Measurements from ENCODE around the gene TNNI2.

Gene TNNI2

DNA sequence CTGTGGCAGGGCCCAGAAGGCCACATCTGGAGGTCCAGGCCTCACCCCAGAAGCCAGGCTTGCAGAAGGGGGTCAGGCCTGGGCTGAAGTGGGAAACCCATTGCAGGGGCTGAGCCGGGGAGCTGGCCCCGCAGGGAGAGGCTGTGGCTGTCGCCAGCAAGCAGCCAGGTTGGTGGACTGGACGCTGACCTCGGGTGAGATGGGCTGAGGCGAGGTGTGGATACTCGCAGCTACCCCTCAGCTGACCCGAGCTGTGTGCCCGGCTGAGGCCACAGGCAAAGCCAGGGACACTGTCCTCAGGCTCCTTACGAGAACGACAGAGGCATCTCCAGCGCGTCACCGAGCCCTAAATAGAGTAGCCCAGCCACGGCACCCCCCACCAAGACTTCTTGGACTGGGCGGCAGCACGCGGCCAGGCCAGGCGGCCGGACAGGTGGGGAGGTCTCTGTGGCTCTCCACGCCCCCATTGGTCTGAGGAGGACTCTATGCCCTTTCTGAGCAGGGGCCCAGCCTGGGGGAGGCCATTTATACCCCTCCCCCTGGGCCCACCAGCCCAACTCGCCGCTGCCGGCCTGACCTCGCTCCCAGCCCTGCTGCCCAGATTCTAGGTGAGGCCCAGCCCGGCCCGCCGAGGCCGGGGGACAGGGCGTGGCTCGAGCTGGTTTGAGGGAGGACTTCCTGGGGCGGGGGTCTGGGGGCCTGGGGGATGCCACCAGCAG lies at the start of gene TNNI2:
Gene TNNI2 (plus strand): TSS at position 556 of the 719 bp plus-strand sequence. CDS start 716 bp downstream, outside the sequence.
- DNase-seq (ENCODE audit: low spot score), result no peak
- Histone ChIP-seq H3K4me3 (no peak within 1 kb of the TSS), H3K27ac (peak within 1 kb of the TSS in 1 of 2 donors; percentile 51)
- TF ChIP-seq, protein P1, sequence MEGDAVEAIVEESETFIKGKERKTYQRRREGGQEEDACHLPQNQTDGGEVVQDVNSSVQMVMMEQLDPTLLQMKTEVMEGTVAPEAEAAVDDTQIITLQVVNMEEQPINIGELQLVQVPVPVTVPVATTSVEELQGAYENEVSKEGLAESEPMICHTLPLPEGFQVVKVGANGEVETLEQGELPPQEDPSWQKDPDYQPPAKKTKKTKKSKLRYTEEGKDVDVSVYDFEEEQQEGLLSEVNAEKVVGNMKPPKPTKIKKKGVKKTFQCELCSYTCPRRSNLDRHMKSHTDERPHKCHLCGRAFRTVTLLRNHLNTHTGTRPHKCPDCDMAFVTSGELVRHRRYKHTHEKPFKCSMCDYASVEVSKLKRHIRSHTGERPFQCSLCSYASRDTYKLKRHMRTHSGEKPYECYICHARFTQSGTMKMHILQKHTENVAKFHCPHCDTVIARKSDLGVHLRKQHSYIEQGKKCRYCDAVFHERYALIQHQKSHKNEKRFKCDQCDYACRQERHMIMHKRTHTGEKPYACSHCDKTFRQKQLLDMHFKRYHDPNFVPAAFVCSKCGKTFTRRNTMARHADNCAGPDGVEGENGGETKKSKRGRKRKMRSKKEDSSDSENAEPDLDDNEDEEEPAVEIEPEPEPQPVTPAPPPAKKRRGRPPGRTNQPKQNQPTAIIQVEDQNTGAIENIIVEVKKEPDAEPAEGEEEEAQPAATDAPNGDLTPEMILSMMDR (IDR thresholded peaks at IDR 0.05), result no peak

DNA sequence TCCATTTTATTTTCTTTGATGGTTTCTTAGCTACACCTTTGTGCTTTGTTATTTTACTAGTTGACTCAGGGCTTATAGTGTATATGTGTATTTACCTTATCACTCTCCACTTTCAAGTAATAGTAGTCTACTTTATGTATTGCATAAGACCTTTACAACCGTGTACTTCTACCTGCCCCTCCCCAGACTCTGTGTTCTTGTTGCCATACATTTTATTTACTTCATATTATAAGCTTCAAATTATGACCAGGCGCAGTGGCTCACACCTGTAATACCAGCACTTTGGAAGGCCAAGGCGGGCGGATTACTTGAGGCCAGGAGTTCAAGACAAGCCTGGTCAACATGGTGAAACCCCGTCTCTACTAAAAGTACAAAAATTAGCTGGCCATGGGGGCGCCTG lies 46.9 kb upstream of the TNNI2 start:
- TF ChIP-seq, protein P1 (IDR thresholded peaks at IDR 0.05), result no peak
- Histone ChIP-seq H3K4me3 (no peak overlapping the region), H3K27ac (no peak overlapping the region)
- no peak for DNase-seq (ENCODE audit: low spot score)

DNA sequence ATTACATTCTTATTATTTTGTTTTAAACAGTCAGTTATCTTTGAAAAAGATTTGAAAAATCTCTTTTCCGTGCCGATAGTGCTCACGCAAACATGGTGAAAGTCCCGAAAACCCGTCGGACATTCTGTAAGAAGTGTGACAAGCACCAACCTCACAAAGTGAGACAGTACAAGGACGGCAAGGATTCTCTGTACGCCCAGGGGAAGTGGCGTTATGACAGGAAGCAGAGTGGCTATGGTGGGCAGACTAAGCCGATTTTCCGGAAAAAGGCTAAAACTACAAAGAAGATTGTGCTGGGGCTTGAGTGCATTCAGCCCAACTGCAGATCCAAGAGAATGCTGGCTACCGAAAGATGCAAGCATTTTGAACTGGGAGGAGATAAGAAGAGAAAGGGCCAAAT lies 46.3 kb upstream of the TNNI2 start:
- TF ChIP-seq, protein P1 (IDR thresholded peaks at IDR 0.05), result no peak
- DNase-seq (ENCODE audit: low spot score), result no peak
- H3K4me3 ChIP-seq, result no peak overlapping the region
- H3K27ac ChIP-seq, result no peak overlapping the region

DNA sequence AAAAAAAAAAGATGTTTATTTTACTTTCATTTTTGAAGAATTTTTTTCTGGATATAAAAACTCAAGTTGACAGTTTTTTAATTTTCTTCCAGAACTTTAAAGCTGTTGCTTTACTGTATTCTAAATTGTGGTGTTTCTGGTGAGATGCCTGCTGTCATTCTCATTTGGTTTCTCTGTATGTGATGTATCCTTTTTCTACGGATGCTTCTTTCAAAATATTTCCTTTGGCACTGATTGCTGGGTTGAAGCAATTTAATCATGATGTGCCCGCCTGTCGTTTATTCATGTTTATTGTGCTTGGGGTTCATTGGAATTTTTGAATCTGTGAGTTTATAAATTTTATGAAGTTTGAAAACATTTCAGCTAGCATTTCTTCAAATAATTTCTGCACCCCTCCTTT lies 45.7 kb upstream of the TNNI2 start:
- no peak for DNase-seq (ENCODE audit: low spot score)
- TF ChIP-seq, protein P1 (IDR thresholded peaks at IDR 0.05), result no peak

DNA sequence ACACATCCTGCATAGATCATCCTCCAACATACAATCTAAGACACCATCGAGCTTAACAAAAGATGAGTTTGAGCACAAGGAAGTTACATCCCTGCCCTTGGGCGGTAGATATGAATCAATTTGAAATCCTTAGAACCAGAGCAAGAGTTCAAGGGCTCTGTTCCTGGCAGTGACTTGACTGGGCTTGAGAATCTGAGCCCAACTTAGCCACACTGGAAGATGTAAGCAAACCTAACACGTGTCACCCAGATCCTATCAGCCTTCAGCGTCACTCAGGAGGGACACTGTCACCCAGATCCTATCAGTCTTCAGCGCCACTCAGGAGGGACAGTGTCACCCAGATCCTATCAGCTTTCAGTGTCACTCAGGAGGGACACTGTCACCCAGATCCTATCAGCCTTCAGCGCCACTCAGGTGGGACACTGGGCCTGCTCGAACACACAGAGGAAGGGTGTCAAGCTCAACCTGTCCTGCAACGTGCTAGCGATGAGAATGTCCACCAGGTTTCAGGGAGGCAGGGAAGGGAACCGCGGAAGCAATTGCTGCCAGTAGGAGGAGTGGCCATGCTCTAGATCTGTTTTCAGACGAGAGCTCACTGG lies 42.3 kb upstream of the TNNI2 start:
- H3K4me3 ChIP-seq, result no peak overlapping the region
- no peak overlapping the region for H3K27ac ChIP-seq
- no peak for DNase-seq (ENCODE audit: low spot score)
- TF ChIP-seq, protein P1 (IDR thresholded peaks at IDR 0.05), result no peak

More for the DNA sequence above, 45.7 kb upstream of the TNNI2 start:
- no peak overlapping the region for H3K4me3 ChIP-seq
- H3K27ac ChIP-seq, result no peak overlapping the region

DNA sequence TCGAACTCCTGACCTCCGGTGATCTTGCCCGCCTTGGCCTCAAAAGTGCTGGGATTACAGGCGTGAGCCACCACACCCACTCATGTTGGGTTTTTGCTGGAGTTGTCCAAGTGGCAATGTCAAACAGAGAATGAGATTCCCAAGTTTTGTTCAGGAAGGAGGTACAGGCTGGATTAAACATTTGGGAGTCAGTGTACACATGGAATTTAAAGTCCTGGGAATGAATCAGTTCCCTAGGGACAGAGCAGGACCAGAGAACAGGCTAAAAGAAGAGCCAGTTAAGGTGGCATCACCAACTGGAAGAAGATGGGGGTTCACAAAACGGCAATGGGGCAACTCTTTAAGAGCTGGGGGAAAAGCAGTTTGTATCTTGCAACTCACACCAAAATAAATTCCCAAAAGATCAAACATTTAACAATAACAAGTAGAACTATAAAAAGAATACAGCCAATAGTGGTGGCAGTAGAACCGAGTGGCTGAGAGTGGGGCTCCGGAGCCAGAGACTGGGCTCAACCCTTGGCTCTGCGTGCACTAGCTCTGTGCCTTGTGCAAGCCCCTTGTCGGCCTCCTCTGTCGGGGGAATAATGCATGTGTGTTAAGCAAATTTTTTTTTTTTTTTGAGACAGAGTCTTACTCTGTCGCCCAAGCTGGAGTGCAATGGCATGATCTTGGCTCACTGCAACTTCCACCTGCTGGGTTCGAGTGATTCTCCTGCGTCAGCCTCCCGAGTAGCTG lies 41.2 kb upstream of the TNNI2 start:
- DNase-seq (ENCODE audit: low spot score), result peak; percentile 12
- no peak overlapping the region for H3K4me3 ChIP-seq
- TF ChIP-seq, protein P1 (IDR thresholded peaks at IDR 0.05), result no peak
- no peak overlapping the region for H3K27ac ChIP-seq

All from coronary artery (tissue), 2 donors.